RCC 7860 (cell line): ENCODE measurements around the gene ORMDL1.

Source experiments
- DNase-seq: peaks from one replicate; pipeline ENCODE4 v3.0.0-alpha.2; 2015; ENCODE audit warnings: low spot score
- FAIRE-seq: peaks from 2 replicates; lab custom pipeline; 2012; peaks lifted over from hg19 to GRCh38; lab: Jason Lieb, UNC

Gene ORMDL1

GRCh38 chr2:189783927-189784867 lies at the start of gene ORMDL1, which contains the start of gene PMS1:
ORMDL1 (minus strand) TSS chr2:189784339; CDS start chr2:189782595, 1,744 bp downstream.
PMS1 (plus strand) TSS chr2:189784450; CDS start chr2:189791810, 7,360 bp downstream.
- FAIRE-seq: no peak
- DNase-seq: peak; percentile 88

- DNase-seq: no peak
- FAIRE-seq: no peak
Measured at GRCh38 chr2:189830510-189830909, 46.4 kb upstream of the ORMDL1 start.

GRCh38 chr2:189829102-189829833 lies 45.1 kb upstream of the ORMDL1 start:
- DNase-seq (no peak), FAIRE-seq (no peak)

- FAIRE-seq (no peak), DNase-seq (no peak)
Measured at GRCh38 chr2:189826039-189826438, 41.9 kb upstream of the ORMDL1 start.

- DNase-seq (no peak), FAIRE-seq (peak; percentile 7)
Measured at GRCh38 chr2:189824694-189825396, 40.7 kb upstream of the ORMDL1 start.

- DNase-seq: no peak
- FAIRE-seq: no peak
Measured at GRCh38 chr2:189821953-189822748, 38.0 kb upstream of the ORMDL1 start.

- no peak for FAIRE-seq
- DNase-seq: no peak
Measured at GRCh38 chr2:189819297-189819704, 35.2 kb upstream of the ORMDL1 start.

- FAIRE-seq (no peak), DNase-seq (no peak)
Measured at GRCh38 chr2:189818249-189819038, 34.3 kb upstream of the ORMDL1 start.

GRCh38 chr2:189803431-189803830 lies 19.3 kb upstream of the ORMDL1 start:
- no peak for DNase-seq
- no peak for FAIRE-seq

- DNase-seq (no peak), FAIRE-seq (no peak)
Measured at GRCh38 chr2:189802396-189802912, 18.3 kb upstream of the ORMDL1 start.

- DNase-seq: no peak
Measured at GRCh38 chr2:189799531-189799930, 15.4 kb upstream of the ORMDL1 start.

GRCh38 chr2:189799030-189799331 lies 14.8 kb upstream of the ORMDL1 start:
- no peak for DNase-seq
- no peak for FAIRE-seq

More at GRCh38 chr2:189799531-189799930, 15.4 kb upstream of the ORMDL1 start:
- no peak for FAIRE-seq

GRCh38 chr2:189798312-189799029 lies 14.3 kb upstream of the ORMDL1 start:
- DNase-seq (peak; percentile 46), FAIRE-seq (peak; percentile 71)

- no peak for DNase-seq
- FAIRE-seq: no peak
Measured at GRCh38 chr2:189797902-189798301, 13.8 kb upstream of the ORMDL1 start.

GRCh38 chr2:189794310-189794709 lies 10.2 kb upstream of the ORMDL1 start:
- FAIRE-seq: no peak
- DNase-seq: no peak

GRCh38 chr2:189791338-189792042 lies 7.4 kb upstream of the ORMDL1 start:
- DNase-seq (no peak), FAIRE-seq (no peak)

GRCh38 chr2:189783451-189783926 lies 650 bp downstream of the ORMDL1 start:
- DNase-seq (no peak), FAIRE-seq (peak; percentile 42)

GRCh38 chr2:189782221-189782671 lies 1.9 kb downstream of the ORMDL1 start:
- DNase-seq (no peak), FAIRE-seq (no peak)
